22Rv1 (cell line): ENCODE results near the gene FLNB.

Source experiments
- CTCF ChIP-seq: fragments of 450-650 bp; IDR thresholded peaks from 2 replicates; pipeline ENCODE4 v1.5.1; 2017; ENCODE audit warnings: mild to moderate bottlenecking
- ZFX ChIP-seq: fragments of 450-650 bp; IDR thresholded peaks from 2 replicates; pipeline ENCODE4 v1.6.1; 2017; ENCODE audit warnings: antibody characterized with exemption, borderline replicate concordance

- TF ChIP-seq CTCF: no peak
- TF ChIP-seq ZFX: no peak
These were observed 126.2 kb downstream of the FLNB start for GRCh38 chr3:58134468-58134867.
